EL (cell line): Measurements from ENCODE around the gene COL26A1.

Experiments
- DNase-seq: peaks from one replicate; pipeline ENCODE4 v3.0.0-alpha.2; 2016

The COL26A1 gene

GRCh38 chr7:101373812-101374614 lies 11.3 kb downstream of the COL26A1 start:
- DNase-seq = peak; percentile 35

DNA sequence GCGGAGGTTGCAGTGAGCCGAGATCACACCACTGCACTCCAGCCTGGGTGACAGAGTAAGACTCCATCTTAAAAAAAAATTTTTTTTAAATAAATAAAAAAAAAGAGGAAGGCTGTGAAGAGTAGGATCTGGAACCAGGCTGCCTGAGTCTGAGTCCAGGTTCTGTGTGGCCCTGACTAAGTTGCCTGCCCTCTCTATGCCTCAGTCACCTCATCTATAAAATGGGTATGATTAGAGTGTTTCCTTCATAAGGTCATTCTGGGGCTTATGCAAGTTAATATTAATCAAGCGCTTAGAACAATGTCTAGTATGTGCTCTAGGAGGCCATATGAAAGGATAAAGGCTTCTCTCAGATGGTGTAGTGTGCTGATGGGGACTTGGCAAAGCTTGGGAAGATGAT lies 12.3 kb downstream of the COL26A1 start:
- DNase-seq = no peak

DNA sequence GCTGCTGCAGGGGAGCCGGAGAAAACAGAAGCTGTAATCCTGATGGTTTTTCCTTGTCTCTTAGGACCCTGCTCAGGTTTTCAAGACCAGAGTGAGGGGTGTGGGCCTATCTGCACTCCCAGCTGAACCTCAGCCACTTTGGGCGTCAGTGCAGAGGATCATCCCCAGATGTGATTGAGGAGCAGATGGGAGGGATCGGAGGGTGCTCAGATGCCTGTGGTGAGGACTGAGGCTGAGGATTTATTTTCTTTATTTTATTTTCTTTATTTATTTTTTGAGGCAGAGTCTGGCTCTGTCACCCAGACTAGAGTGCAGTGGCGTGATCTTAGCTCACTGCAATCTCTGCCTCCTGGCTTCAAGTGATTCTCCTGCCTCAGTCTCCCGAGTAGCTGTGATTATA lies 13.9 kb downstream of the COL26A1 start:
- DNase-seq = no peak

- peak; percentile 18 for DNase-seq
Observed at GRCh38 chr7:101377189-101377736, 14.6 kb downstream of the COL26A1 start.

GRCh38 chr7:101378751-101379174 lies 16.1 kb downstream of the COL26A1 start:
- DNase-seq = peak; percentile 38

DNA sequence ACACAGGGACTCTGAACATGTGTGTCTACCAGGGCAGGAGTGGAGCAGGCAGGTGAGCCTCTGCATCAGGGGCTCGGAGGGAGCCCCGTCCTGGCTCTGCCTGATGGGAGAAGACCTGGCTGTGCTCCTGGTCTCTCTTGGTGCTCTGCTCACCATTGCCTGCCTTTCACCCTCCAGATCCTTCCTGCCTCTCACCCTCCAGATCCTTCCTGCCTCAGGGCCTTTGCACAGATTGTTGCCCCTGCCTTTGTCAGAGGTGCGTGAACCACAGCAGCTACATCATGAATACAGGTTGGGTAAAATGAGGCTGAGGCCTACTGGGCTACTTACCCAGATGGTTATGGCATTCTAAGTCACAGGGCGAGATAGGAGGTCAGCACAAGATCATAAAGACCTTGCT lies 16.6 kb downstream of the COL26A1 start:
- DNase-seq = no peak

GRCh38 chr7:101381549-101382111 lies 19.0 kb downstream of the COL26A1 start:
- no peak for DNase-seq

DNA sequence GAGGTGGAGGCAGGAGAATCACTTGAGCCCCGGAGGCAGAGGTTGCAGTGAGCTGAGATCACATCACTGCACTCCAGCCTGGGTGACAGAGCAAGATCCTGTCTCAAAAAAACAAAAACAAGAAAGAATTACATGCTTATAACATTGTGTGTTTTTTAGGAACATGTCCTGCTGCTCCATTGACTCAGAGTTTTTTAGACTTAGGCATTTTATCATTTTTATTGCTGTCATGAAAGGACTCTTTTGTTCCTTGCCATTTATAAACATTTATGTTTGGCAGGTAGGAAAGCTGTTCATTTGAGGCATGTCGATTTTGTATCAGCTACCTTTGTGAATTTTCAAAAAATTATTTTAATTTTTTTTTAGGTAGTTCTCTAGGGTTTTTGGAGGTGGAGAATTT lies 20.3 kb downstream of the COL26A1 start:
- no peak for DNase-seq

GRCh38 chr7:101386177-101386557 lies 23.5 kb downstream of the COL26A1 start:
- no peak for DNase-seq

GRCh38 chr7:101386558-101387231 lies 24.0 kb downstream of the COL26A1 start:
- peak; percentile 21 for DNase-seq

DNA sequence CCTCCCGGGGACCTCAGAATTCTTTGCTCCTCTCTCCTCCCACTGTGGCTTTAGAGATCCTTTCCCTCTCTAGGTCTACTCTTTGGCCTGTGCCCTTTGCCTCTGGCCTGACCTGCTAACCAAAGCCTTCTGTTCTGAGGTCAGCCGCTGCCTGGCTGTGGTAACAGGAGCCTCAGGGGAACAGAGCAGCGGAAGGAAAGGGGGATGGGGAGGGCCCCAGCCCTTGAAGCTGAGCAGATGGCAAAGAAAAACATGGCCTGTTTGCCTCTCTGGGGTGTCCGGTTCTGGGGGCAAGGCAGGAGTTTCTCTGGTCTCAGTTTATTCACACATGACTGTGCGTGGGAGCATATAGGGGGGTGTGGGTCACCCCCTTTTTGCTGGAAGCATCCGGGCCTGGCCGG lies 28.2 kb downstream of the COL26A1 start:
- peak; percentile 21 for DNase-seq

GRCh38 chr7:101391991-101392390 lies 29.3 kb downstream of the COL26A1 start:
- DNase-seq = no peak

DNA sequence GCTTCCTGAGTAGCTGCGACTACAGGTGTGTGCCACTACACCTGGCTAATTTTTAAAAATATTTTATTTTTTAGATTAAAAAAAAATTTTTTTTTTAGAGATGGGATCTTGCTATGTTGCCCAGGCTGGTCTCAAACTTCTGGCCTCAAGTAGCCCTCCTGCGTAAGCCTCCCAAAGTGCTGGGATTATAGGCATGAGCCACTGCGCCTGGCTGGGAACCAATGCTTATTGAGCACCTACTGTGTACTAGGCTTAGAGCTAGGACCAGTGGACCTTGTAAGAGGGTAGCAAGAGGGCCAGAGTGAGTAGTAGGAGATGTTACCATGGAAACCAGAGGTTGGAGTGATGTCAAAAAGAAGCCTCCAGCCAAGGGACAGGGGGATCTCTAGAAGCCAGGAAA lies 31.2 kb downstream of the COL26A1 start:
- DNase-seq = no peak

- DNase-seq = no peak
Observed at GRCh38 chr7:101395376-101395775, 32.7 kb downstream of the COL26A1 start.

DNA sequence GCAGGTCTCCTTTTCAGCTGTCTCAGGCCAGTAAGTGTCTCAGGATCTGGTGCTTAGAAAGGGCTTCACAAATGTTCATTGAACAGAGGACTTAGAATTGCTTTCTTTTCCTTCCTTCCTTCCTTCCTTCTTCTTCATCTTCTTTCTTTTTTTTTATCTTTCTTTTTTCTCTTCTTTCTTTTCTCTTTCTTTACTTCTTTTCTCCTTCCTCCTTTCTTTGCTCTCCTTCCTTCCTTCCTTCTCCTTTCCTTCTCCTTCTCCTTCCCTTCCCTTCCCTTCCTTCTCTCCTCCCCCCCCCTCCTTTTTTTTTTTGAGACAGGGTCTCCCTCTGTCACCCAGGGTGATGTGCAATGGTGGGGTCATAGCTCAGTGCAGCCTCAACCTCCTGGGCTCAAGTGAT lies 34.6 kb downstream of the COL26A1 start:
- no peak for DNase-seq

DNA sequence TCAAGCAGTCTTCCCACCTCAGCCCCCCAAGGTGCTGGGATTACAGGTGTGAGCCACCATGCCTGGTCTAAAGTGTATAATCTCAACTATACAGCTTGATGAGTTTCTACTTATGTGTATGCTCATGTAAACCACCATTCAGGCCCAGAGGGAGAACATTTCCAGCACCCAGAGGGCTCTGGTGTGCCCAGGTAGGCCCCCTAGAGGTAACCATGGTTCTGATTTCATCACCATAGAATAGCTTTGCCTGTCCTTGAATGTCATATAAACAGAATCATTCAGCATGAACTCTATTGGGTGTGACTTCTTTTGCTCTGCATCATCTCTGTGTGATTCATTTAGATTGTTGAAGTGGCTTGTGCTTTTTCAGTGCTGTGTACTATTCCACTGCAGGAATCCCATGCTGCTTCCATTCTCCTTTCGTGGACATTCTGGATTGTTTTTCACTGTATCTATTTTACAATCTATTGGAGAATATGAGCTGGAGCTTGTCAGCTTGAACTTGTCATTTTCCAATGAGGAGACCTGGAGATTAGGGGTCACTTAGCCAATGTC lies 35.2 kb downstream of the COL26A1 start:
- DNase-seq = no peak

DNA sequence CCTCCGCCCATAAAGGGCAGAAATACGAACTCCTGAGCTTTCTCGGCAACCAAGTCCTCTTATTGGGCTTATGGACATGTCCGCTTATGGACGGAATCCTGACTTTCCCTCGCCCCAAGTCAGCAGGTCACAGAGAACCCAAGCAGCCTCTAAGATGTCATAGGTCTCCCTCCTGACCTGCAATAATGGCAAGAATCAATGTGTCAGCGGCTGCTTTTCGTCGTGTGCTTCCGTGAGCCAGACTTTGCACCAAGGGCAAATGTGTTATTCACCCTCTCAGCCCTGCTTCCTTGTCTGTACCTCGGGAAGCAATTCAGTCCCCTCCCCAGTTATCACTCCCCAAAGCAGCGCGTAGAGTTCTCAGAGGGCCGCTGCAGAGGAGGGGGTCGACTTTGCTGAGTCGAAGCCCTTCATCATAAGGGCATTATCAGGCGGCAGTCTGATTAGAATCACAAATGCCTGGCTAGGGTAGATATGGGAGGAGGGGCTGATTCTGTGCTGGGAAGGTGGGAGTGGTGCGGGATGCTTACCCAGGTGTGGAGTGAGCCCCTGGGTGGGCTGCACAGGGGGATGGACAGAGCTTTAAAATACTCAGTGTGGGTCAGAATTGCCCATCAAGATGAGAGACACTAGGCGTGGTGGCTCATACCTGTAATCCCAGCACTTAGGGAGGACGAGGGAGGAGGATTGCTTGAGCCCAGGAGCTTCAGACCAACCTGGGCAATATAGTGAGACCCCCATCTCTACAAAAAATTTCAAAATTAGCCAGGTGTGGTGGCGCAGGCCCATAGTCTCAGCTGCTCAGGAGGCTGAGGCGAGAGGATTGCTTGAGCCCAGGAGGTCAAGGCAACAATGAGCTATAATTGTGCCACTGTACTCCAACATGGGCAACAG lies 36.0 kb downstream of the COL26A1 start:
- no peak for DNase-seq

- DNase-seq = peak; percentile 44
Observed at GRCh38 chr7:101399759-101400158, 37.1 kb downstream of the COL26A1 start.

- no peak for DNase-seq
Observed at GRCh38 chr7:101400751-101401150, 38.1 kb downstream of the COL26A1 start.

- no peak for DNase-seq
Observed at GRCh38 chr7:101401390-101402080, 38.9 kb downstream of the COL26A1 start.

- DNase-seq = peak; percentile 88
Observed at GRCh38 chr7:101402081-101402779, 39.6 kb downstream of the COL26A1 start.
